NCI-H2107 (cell line): ENCODE results near the gene DTD2.
A peak's percentile ranks its signal among the peaks of the same experiment; 100 is the strongest.
"Not testable (repeated sequence)": the region's sequence is repeated elsewhere in the genome, so short reads cannot be mapped to it uniquely, and the experiment has no call there.

Experiments used
- DNase-seq: peaks from one replicate; lab custom pipeline; 2025; lab: John Stamatoyannopoulos, UW

DTD2 gene

GRCh38 chr14:31441273-31442111 is 15.8 kb downstream of the DTD2 start:
- no peak for DNase-seq

DNA sequence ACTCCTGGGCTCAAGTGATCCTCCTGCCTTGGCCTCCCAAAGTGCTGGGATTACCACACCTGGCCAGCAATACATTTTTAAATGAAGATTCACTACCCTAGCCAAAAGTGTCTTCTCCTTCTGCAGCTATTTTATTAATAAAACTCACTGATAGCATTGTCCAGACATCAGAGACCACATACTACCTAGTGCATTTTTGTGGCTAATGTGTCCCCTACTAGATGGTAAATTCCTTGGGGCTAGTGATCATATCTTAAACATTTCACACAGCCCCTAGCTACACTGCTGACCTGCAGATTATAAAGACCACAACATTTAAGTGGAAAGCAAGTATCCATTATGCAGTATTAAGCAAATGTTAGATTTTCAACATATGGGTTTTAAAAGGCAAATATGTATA is 17.0 kb downstream of the DTD2 start:
- DNase-seq = no peak

DNA sequence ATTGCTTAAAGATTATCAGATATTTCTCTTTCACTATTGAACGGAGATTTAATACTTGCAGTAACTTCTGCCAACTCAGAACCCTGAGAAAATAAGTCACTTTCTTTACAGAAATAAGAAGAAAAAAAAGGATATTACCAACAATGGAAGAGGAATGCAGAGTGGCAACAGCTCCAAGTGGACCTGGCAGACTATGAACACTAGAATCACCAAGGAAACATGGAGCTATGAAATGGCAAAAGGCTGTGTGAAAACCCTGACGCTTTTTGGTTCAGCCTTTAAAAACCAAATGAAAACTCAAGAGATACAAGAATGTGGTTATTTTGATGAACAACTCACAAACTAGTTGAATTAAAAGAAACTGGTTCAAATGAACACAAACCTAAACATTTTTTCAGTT is 17.7 kb downstream of the DTD2 start:
- no peak for DNase-seq

GRCh38 chr14:31437045-31437691 is 20.1 kb downstream of the DTD2 start:
- DNase-seq = not testable (repeated sequence)

GRCh38 chr14:31435276-31435675 is 22.0 kb downstream of the DTD2 start:
- no peak for DNase-seq

GRCh38 chr14:31430634-31431264 is 26.6 kb downstream of the DTD2 start:
- no peak for DNase-seq

GRCh38 chr14:31429791-31430190 is 27.5 kb downstream of the DTD2 start:
- DNase-seq = no peak

GRCh38 chr14:31428011-31428410 is 29.3 kb downstream of the DTD2 start:
- DNase-seq = no peak

DNA sequence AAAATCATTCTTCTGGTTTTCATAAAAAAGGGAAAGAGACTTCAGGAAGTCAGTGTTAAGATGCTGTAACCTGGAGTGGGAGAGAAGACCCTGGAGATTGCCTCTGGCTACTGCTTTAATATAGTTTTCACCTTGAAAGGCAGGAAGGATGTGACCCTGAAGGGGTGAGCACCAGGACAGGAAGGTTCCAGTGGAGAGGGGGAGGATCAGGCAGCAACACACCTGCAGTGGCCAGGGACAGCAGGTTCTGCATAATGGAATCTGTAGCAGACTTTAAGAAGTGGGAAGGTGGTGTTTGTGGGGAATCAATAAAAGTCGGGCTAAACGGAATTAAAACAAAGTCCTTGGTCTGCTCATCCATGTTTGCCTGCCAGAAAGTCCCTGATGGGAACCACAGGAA is 30.6 kb downstream of the DTD2 start:
- DNase-seq = no peak

DNA sequence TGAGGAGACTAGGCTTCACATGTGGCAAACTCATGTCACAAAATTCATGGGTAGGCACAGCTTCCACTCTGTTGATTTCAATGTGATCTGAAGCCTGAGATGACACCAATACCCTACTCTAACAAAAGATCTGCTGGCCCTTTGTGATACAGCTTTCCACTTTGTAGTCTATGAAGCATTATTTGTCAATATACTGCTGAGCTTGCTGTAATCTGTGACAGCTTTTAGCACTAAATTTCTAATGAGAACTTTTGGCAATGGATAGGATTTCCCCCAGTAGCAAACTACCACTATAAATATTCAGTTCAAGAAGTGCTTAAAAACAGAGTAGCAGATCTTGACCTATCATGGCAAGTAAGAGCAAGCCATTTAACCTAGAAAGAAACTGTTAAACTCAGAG is 31.4 kb downstream of the DTD2 start:
- no peak for DNase-seq

DNA sequence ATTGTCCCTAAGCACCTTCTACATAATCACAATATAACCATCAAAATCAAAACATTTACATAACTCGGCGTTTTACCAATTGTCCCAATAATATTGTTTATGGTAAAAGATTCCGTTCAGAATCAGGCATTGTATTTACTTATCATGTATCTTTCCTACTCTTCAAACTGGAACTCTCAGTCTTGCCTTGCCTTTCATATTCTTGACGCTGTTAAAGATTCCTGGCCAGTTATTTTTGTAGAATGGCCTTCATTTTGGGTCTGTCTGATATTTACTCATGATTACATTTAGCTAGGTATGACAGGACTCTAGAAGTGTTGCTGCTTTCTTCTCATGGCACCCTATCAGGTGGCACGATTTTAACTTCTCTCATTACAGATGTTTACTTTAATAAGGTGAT is 36.1 kb downstream of the DTD2 start:
- no peak for DNase-seq

- DNase-seq = peak; percentile 96
Measured at GRCh38 chr14:31420319-31421111, 36.8 kb downstream of the DTD2 start, which contains the start of gene HEATR5A. Gene HEATR5A (minus strand): TSS chr14:31420550. CDS start chr14:31402975, 17,575 bp downstream.

- no peak for DNase-seq
Measured at GRCh38 chr14:31419967-31420318, 37.4 kb downstream of the DTD2 start.

- DNase-seq = no peak
Measured at GRCh38 chr14:31419179-31419966, 37.9 kb downstream of the DTD2 start.

DNA sequence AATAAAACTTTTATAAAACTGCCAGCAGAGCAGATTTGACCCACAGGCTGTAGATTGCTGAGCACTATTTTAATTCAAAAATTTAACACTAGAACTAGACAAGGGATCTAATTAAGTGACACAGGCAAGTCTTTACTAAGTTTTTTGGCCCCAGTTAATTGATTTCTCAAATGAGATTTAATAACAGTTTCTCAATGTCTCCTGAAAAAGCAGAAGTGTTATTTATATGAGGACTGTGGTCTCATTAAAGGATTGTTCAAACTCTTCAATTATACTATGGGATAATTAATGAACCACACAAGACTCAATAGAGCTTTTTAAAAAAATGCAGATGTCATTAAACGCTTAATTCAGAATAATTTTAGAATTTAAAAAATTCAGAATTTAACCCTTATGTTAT is 38.9 kb downstream of the DTD2 start:
- no peak for DNase-seq

- no peak for DNase-seq
Measured at GRCh38 chr14:31414190-31414833, 43.0 kb downstream of the DTD2 start.

GRCh38 chr14:31411218-31411727 is 46.0 kb downstream of the DTD2 start:
- no peak for DNase-seq

GRCh38 chr14:31410048-31410650 is 47.2 kb downstream of the DTD2 start:
- no peak for DNase-seq

DNA sequence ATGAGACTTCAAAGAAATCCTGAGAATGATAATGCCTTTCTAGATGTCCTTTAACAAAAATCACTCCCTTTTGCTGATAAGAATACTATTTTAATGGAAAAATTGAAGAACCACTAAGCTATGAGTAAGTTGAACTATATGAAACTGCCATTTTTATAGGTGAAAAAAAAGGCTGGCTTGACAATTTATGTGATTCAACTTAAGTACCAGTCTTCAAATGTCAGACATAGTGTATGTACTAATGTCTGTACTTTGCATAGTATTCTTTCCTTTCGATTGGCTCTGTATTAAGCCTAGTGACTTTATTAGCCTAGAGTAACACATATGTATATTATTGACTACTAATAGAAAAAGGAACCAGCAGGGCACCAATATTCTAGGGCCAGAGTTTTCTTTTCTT is 48.9 kb downstream of the DTD2 start:
- no peak for DNase-seq

DNA sequence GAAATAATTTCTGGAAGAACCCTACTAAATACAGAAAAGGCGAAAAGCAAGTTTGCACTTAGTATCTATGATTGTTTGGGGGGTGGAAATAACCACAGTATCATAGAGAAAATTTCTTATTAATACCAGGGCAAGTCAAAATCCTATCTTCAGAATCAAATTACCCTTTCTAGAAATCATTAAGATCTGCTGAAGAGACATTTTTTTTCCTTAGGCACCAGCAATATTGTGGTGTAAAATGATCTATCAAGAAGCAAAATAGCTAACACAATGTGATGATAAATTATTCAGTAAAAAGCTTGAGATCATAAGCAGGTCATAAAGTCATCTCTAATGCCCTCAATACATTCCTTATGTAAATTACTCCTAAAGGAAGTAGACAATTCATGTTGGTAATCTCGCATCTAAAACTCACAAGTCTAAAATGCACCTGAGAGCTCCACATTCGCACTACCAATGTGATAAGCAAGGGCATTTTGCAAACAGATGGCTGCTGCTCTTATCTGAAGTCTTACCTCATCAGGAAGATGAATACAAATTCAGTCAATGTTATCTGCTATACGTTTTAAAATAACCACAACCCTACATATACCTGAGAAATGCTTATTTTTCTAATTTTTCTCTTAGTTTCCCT is 51.6 kb downstream of the DTD2 start:
- no peak for DNase-seq
